Mesenchymal stem cell (in vitro differentiated cells and primary cell): Measurements from ENCODE around the gene COL27A1.
A peak's percentile ranks its signal among the peaks of the same experiment; 100 is the strongest.

Experiments
- DNase-seq: peaks from one replicate; pipeline ENCODE4 v3.0.0-alpha.2; 2013
- H2AFZ ChIP-seq: one replicate; pipeline ENCODE4 v1.6.1; 2013; ENCODE audit warnings: low read depth, mild to moderate bottlenecking, control low read depth, inconsistent platforms, low read length, moderate library complexity
- H2AK5ac ChIP-seq: 2 replicates; pipeline ENCODE4 v1.6.1; 2013; ENCODE audit warnings: low read length, moderate library complexity, mild to moderate bottlenecking, inconsistent platforms; ENCODE audit not compliant: severe bottlenecking
- H2BK120ac ChIP-seq: one replicate; pipeline ENCODE4 v1.6.1; 2013; ENCODE audit warnings: low read depth, mild to moderate bottlenecking, inconsistent platforms, low read length, moderate library complexity
- H2BK12ac ChIP-seq, 2 experiments: one replicate each; pipeline ENCODE4 v1.6.1; 2013; ENCODE audit warnings: inconsistent platforms in 2 of 2, low read length in 2 of 2, mild to moderate bottlenecking in 2 of 2, moderate library complexity in 2 of 2, control low read depth in 1 of 2
- H2BK15ac ChIP-seq: one replicate; pipeline ENCODE4 v1.6.1; 2013; ENCODE audit warnings: mild to moderate bottlenecking, low read depth, inconsistent platforms; ENCODE audit not compliant: poor library complexity, severe bottlenecking
- H2BK5ac ChIP-seq: 2 replicates; pipeline ENCODE4 v1.6.1; 2013; ENCODE audit warnings: low read depth, mild to moderate bottlenecking, low read length, control low read depth, inconsistent platforms; ENCODE audit not compliant: poor library complexity, severe bottlenecking
- H3K14ac ChIP-seq, 2 experiments: one replicate each; pipeline ENCODE4 v1.6.1; 2013; ENCODE audit warnings: inconsistent platforms in 2 of 2, low read length in 2 of 2, control low read depth in 1 of 2, mild to moderate bottlenecking in 1 of 2, moderate library complexity in 1 of 2
- H3K18ac ChIP-seq, 2 experiments: one replicate each; pipeline ENCODE4 v1.6.1; 2013; ENCODE audit warnings: inconsistent platforms in 2 of 2, low read length in 2 of 2, control low read depth in 1 of 2, low read depth in 1 of 2, mild to moderate bottlenecking in 1 of 2
- H3K23ac ChIP-seq, 2 experiments: one replicate each; pipeline ENCODE4 v1.6.1; 2013; ENCODE audit warnings: inconsistent platforms in 2 of 2, low read length in 2 of 2, mild to moderate bottlenecking in 2 of 2, moderate library complexity in 2 of 2, control low read depth in 1 of 2
- H3K27ac ChIP-seq: 2 replicates; pipeline ENCODE4 v1.5.1; 2013; ENCODE audit warnings: mild to moderate bottlenecking, moderate library complexity, low read length, control low read depth, inconsistent platforms; ENCODE audit not compliant: poor library complexity, severe bottlenecking
- H3K27me3 ChIP-seq, 2 experiments: 2 replicates each; pipeline versions ENCODE4 v1.6.1 to v1.7.0; 2013; ENCODE audit warnings: low read length in 2 of 2, mild to moderate bottlenecking in 2 of 2, moderate library complexity in 2 of 2, control low read depth in 1 of 2, inconsistent platforms in 1 of 2; ENCODE audit not compliant: control insufficient read depth in 1 of 2, insufficient read depth in 1 of 2
- H3K36me3 ChIP-seq, 2 experiments: 2 replicates each; pipeline versions ENCODE4 v1.6.1 to v1.7.0; 2013; ENCODE audit warnings: low read length in 2 of 2, control low read depth in 1 of 2, inconsistent platforms in 1 of 2, low read depth in 1 of 2, mild to moderate bottlenecking in 1 of 2; ENCODE audit not compliant: insufficient read depth in 2 of 2, control insufficient read depth in 1 of 2
- H3K4ac ChIP-seq, 2 experiments: one replicate each; pipeline ENCODE4 v1.6.1; 2013; ENCODE audit warnings: inconsistent platforms in 2 of 2, low read length in 2 of 2, mild to moderate bottlenecking in 2 of 2, moderate library complexity in 2 of 2, control low read depth in 1 of 2, low read depth in 1 of 2
- H3K4me1 ChIP-seq: 2 replicates; pipeline ENCODE4 v1.6.1; 2013; ENCODE audit warnings: low read depth, low read length, control low read depth; ENCODE audit not compliant: control insufficient read depth, insufficient read depth
- H3K4me2 ChIP-seq: 2 replicates; pipeline ENCODE4 v1.6.1; 2013; ENCODE audit warnings: low read length, mild to moderate bottlenecking, inconsistent platforms; ENCODE audit not compliant: poor library complexity, severe bottlenecking
- H3K4me3 ChIP-seq, 2 experiments: 2 replicates each; pipeline versions ENCODE4 v1.5.1 to v1.7.0; 2013; ENCODE audit warnings: low read length in 2 of 2, mild to moderate bottlenecking in 2 of 2, control low read depth in 1 of 2, low read depth in 1 of 2; ENCODE audit not compliant: insufficient read depth in 1 of 2
- H3K79me1 ChIP-seq: replicated peaks from 2 replicates; pipeline ENCODE4 v1.6.1; 2013; ENCODE audit warnings: mild to moderate bottlenecking, control low read depth, low read length, inconsistent platforms; ENCODE audit not compliant: poor library complexity, severe bottlenecking
- H3K9ac ChIP-seq: 2 replicates; pipeline ENCODE4 v1.7.0; 2013; ENCODE audit warnings: mild to moderate bottlenecking, low read length, moderate library complexity
- H3K9me3 ChIP-seq: 2 replicates; pipeline ENCODE4 v1.7.0; 2013; ENCODE audit warnings: mild to moderate bottlenecking, low read length; ENCODE audit not compliant: control insufficient read depth
- H4K8ac ChIP-seq: one replicate; pipeline ENCODE4 v1.6.1; 2013; ENCODE audit warnings: inconsistent platforms, mild to moderate bottlenecking, low read length, moderate library complexity
- H4K91ac ChIP-seq: one replicate; pipeline ENCODE4 v1.6.1; 2013; ENCODE audit warnings: mild to moderate bottlenecking, low read length, inconsistent platforms
- WGBS: methylation state at CpG from one replicate; pipeline ENCODE4 v1.1.7; 2013; ENCODE audit warnings: mixed read lengths; 5-methylcytosine and 5-hydroxymethylcytosine counted together

Gene COL27A1

DNA sequence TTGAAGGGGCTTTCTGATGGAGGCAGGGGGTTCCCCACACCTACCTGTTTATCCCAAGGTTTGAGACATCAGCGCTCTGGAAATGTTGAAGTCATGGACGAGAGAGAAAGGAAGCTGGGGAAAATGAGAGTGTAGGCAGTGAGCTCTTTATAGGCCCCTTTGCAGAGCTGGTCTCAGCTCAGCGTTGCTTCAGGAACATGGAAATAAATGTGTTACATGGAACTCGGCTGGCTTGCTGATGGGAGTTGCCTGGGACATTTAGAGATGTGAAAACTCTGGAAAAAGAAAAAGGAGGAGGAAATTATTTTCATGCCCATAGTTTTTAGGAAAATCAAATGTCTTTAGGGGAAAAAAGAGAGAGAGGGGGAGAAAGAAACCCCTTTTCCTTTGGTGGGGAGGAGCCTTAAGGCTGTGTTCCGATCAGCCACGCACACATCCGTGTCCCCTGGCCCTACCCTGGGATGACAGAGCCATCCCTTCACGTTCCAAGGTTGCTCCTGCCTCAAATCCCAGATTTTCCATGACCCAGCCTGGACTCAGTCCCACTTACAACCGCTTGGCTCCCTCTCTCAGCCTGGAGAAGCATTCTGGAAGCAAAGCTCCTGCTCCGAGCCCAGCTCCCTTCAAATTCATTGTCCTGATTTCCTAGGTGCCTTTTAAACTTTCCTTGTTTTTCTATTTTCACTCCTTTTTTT, 78.3 kb downstream of the COL27A1 start:
- no peak overlapping the region for H2BK15ac ChIP-seq
- H3K27ac ChIP-seq = no peak overlapping the region
- H2BK12ac ChIP-seq = no peak overlapping the region
- no peaks in the 10 kb centered on the region for H3K27me3 ChIP-seq
- no peak overlapping the region for H3K4me2 ChIP-seq
- no peak overlapping the region for H4K8ac ChIP-seq
- no peaks in the 10 kb centered on the region for H3K79me1 ChIP-seq
- no peak overlapping the region for H2AFZ ChIP-seq
- no peak overlapping the region for H3K9ac ChIP-seq
- H3K4me3 ChIP-seq = no peak overlapping the region
- WGBS = 91% methylated on average over 10 of the region's 10 CpGs
- no peak overlapping the region for H3K4ac ChIP-seq
- no peak overlapping the region for H3K23ac ChIP-seq
- H4K91ac ChIP-seq = no peak overlapping the region
- no peaks in the 10 kb centered on the region for H3K9me3 ChIP-seq
- H3K36me3 ChIP-seq = peaks cover 0 to 42% of the 10 kb centered on the region in 2 experiments
- DNase-seq = no peak
- no peak overlapping the region for H3K18ac ChIP-seq
- peaks cover 38% of the 10 kb centered on the region for H3K4me1 ChIP-seq
- no peak overlapping the region for H2BK5ac ChIP-seq
- no peak overlapping the region for H2BK120ac ChIP-seq
- H3K14ac ChIP-seq = no peak overlapping the region
- H2AK5ac ChIP-seq = no peak overlapping the region

DNA sequence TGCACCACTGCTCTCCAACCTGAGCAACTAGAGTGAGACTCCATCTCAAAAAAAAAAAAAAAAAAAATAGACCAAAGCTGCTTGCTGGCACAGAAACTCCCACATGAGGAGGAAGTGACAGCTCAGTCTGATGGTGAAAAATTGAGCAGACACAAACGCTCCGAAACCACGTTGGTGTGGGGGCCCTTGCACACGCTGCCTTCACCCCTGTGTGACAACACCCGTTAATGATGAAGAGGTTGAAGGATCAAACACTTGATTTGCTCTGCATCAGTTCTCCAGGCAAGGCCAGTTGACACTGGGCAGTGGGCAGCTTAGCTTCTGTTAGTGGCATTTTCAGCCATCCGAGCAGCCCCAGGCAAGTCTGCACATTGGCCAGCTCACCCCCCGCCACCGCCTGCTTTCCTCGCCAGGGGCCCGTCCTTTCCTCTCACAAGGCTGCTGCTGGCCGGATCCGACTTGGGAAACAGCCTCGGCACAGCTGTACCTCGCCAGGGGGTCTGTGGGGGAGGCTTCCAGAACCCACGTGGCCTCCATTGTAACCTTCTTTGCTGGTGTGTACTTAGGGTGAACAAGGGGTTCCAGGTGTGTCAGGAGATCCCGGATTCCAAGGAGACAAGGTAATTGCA, 79.8 kb downstream of the COL27A1 start:
- Histone ChIP-seq H4K91ac (no peak overlapping the region), H3K27me3 (no peaks in the 10 kb centered on the region), H4K8ac (no peak overlapping the region), H3K4me1 (peaks cover 31% of the 10 kb centered on the region), H3K79me1 (no peaks in the 10 kb centered on the region), H3K4ac (no peak overlapping the region), H3K9me3 (no peaks in the 10 kb centered on the region), H3K27ac (peak overlapping the region; percentile 15), H3K36me3 (peaks cover 0 to 49% of the 10 kb centered on the region in 2 experiments), H2AFZ (no peak overlapping the region), H2BK15ac (no peak overlapping the region), H3K18ac (peak overlapping the region in 1 of 2 experiments; percentile 37), H2BK12ac (no peak overlapping the region), H3K9ac (no peak overlapping the region), H2AK5ac (no peak overlapping the region), H3K14ac (no peak overlapping the region), H3K23ac (no peak overlapping the region), H3K4me3 (no peak overlapping the region), H2BK120ac (no peak overlapping the region), H3K4me2 (no peak overlapping the region), H2BK5ac (no peak overlapping the region)
- no peak for DNase-seq
- WGBS = 86% methylated on average over 16 of the region's 16 CpGs

DNA sequence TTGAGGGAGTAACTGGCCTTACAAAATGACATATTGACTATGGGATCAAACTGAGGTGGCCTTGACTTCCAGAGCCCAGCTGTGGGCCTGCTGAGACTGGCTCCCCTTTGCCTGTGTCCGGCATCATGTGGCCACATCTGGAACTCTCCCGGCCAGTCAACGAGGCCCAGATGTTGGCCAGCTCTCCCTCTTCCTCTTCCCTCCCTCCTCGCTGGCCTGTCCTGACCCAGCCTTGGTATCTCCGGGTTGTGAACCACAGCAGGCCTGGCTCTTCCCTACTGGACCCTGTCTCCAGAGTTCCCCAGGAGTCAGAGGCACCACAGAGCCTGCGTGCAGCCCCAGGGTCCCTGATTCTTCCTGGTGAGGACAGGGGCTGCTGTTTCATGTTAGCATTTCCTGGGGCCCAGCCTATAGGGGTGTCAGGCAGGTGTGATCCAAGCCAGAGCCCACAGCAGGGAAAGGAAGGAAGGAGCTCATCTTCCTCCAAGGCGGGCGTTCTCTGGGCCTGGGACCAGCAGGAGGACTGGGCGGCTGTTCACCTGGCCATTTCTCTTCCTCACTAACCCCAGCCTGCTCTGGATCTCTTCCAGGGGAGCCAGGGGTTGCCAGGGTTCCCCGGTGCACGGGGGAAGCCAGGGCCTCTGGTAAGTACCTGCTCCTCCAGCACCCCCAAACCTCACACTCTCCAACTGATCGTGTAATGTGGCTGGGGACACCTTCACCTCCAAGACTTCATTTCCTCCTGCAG, 81.2 kb downstream of the COL27A1 start:
- Histone ChIP-seq H2BK120ac (no peak overlapping the region), H3K4me2 (no peak overlapping the region), H2BK12ac (peak overlapping the region in 1 of 2 experiments; percentile 10), H3K23ac (peak overlapping the region in 1 of 2 experiments; percentile 52), H3K4me1 (peaks cover 21% of the 10 kb centered on the region), H4K91ac (no peak overlapping the region), H2BK5ac (no peak overlapping the region), H3K27me3 (no peaks in the 10 kb centered on the region), H3K9me3 (no peaks in the 10 kb centered on the region), H4K8ac (no peak overlapping the region), H2AK5ac (no peak overlapping the region), H3K14ac (no peak overlapping the region), H3K9ac (no peak overlapping the region), H3K18ac (peak overlapping the region in 1 of 2 experiments; percentile 41), H3K79me1 (no peaks in the 10 kb centered on the region), H3K4me3 (no peak overlapping the region), H3K4ac (peak overlapping the region in 1 of 2 experiments; percentile 12), H3K27ac (no peak overlapping the region), H2BK15ac (no peak overlapping the region), H2AFZ (no peak overlapping the region), H3K36me3 (peaks cover 0 to 55% of the 10 kb centered on the region in 2 experiments)
- DNase-seq = no peak
- WGBS = 80% methylated on average over 12 of the region's 12 CpGs

DNA sequence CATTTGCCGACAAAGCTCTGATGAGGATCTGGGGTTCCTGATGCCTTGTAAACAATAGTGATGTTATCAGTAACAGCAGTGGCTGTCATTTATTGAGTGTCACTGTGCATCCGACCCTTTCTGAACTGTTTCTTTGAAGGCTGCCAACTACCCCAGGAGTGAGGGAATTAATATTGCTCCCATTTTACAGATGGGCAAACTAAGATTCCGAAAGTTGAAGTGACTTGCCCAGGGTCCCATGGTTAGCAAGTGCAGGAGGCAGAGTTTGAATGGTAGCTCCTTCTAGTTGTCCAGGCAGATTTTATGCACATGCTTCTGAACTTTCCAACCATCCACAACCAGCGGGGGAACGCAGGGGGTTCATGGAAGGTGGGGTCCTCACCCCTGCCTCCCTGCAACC, 81.9 kb downstream of the COL27A1 start:
- no peaks in the 10 kb centered on the region for H3K9me3 ChIP-seq
- no peaks in the 10 kb centered on the region for H3K27me3 ChIP-seq
- H2AK5ac ChIP-seq = no peak overlapping the region
- H2BK5ac ChIP-seq = no peak overlapping the region
- H4K8ac ChIP-seq = no peak overlapping the region
- no peak overlapping the region for H4K91ac ChIP-seq
- H3K9ac ChIP-seq = no peak overlapping the region
- H2BK15ac ChIP-seq = no peak overlapping the region
- WGBS = 95% methylated on average over 5 of the region's 5 CpGs
- no peak overlapping the region for H3K4me3 ChIP-seq
- no peak for DNase-seq
- peaks cover 15% of the 10 kb centered on the region for H3K4me1 ChIP-seq
- no peak overlapping the region for H2BK120ac ChIP-seq
- H2BK12ac ChIP-seq = no peak overlapping the region
- H3K4me2 ChIP-seq = no peak overlapping the region
- H3K4ac ChIP-seq = no peak overlapping the region
- no peak overlapping the region for H2AFZ ChIP-seq
- H3K79me1 ChIP-seq = no peaks in the 10 kb centered on the region
- no peak overlapping the region for H3K14ac ChIP-seq
- H3K36me3 ChIP-seq = peaks cover 0 to 55% of the 10 kb centered on the region in 2 experiments
- no peak overlapping the region for H3K18ac ChIP-seq
- no peak overlapping the region for H3K27ac ChIP-seq
- H3K23ac ChIP-seq = no peak overlapping the region
